Thyroid gland (tissue), 4 donors: ENCODE data around the gene GP5. TPM values are rescaled to one million over a fixed set of nuclear protein-coding genes. Genes with fewer than 3 reads are reported as not detected.
A peak's percentile ranks its signal among the peaks of the same experiment; 100 is the strongest.

Experiments used
- DNase-seq, 2 donors: peaks; one replicate each; pipeline ENCODE4 v3.0.0-alpha.2; 2019
- H3K27ac ChIP-seq, 3 donors: fragments of 200-600 bp; sonication (generic); 1 replicate in 2 of 3; 2 replicates in 1 of 3; pipeline ENCODE4 v1.5.1; 2016 to 2019; ENCODE audit warnings: mild to moderate bottlenecking in 1 of 3, moderate library complexity in 1 of 3
- H3K27me3 ChIP-seq: fragments of 200-600 bp; sonication (generic); one replicate; pipeline ENCODE4 v1.5.1; 2019
- H3K36me3 ChIP-seq, 2 donors: fragments of 200-600 bp; sonication (generic); one replicate each; pipeline ENCODE4 v1.5.1; 2016 to 2019
- H3K4me1 ChIP-seq, 2 donors: fragments of 200-600 bp; sonication (generic); one replicate each; pipeline ENCODE4 v1.5.1; 2017 to 2019
- H3K4me3 ChIP-seq, 3 donors: fragments of 200-600 bp; sonication (generic); replicated peaks in 1 of 3; 1 replicate in 2 of 3; 2 replicates in 1 of 3; pipeline ENCODE4 v1.5.1; 2016; ENCODE audit warnings: mild to moderate bottlenecking in 1 of 3
- H3K9me3 ChIP-seq: fragments of 200-600 bp; sonication (generic); one replicate; pipeline ENCODE4 v1.5.1; 2017
- POLR2A ChIP-seq, 2 donors: fragments of 450-650 bp; IDR thresholded peaks; one replicate each; pipeline ENCODE4 v1.6.1; 2017; ENCODE audit warnings: antibody characterized with exemption in 2 of 2, mild to moderate bottlenecking in 2 of 2, moderate library complexity in 1 of 2
- WGBS, 2 donors: methylation state at CpG; one replicate each; pipeline ENCODE4 v1.1.5; 2017; 5-methylcytosine and 5-hydroxymethylcytosine counted together
- intact Hi-C: fragments of 100-400 bp; cut with DNase I; formaldehyde crosslinking; loops from one replicate; pipeline ENCODE4 v1.15.1; 2023
- total RNA-seq, 4 donors: library from RNA; depleted of rRNA; stranded (reverse); fragments of >200 nt; gene quantifications; one replicate each; pipeline ENCODE4 v1.2.3, GENCODE V29; 2016
- TF ChIP-seq, protein P1 (sequence below), 6 experiments: fragments of 200-600 bp in 3 of 6; fragments of 450-650 bp in 3 of 6; sonication (generic) in 3 of 6; IDR thresholded peaks; one replicate each; pipeline ENCODE4 v1.5.1; 2016 to 2019; ENCODE audit warnings: antibody characterized with exemption in 6 of 6, mild to moderate bottlenecking in 2 of 6, inconsistent platforms in 1 of 6, moderate library complexity in 1 of 6

Gene GP5
- total RNA-seq, 4 donors from 2014 or later, result 0.39 to 1.2 (median 0.74) TPM

DNA sequence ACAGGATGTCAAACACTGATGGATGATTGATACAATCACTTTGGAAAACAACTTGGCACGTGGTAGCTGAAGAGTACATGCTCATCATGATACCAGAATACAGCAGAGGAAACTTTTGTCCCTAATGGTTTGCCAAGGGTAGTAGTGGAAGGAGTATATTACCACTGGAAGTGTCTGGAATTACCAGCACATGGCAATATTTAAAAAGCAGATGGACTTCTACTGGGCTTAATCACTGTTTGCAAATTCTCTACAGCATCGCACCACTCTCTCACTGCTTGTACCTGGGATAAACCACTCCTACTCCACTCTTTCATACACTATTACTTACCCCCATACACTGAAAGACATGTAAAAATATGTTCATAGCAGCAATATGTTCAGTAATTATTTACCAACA, 19.6 kb upstream of the GP5 start:
- H3K27me3 ChIP-seq, result no peaks in the 10 kb centered on the region
- peaks cover 7 to 12% of the 10 kb centered on the region in 2 donors for H3K4me1 ChIP-seq
- 92 to 95% methylated on average over 2 of the region's 2 CpGs for WGBS, 2 donors
- intact Hi-C loops, result no loop called here
- H3K27ac ChIP-seq, result no peak overlapping the region
- TF ChIP-seq POLR2A (IDR thresholded peaks at IDR 0.05), result no peak
- TF ChIP-seq, protein P1, sequence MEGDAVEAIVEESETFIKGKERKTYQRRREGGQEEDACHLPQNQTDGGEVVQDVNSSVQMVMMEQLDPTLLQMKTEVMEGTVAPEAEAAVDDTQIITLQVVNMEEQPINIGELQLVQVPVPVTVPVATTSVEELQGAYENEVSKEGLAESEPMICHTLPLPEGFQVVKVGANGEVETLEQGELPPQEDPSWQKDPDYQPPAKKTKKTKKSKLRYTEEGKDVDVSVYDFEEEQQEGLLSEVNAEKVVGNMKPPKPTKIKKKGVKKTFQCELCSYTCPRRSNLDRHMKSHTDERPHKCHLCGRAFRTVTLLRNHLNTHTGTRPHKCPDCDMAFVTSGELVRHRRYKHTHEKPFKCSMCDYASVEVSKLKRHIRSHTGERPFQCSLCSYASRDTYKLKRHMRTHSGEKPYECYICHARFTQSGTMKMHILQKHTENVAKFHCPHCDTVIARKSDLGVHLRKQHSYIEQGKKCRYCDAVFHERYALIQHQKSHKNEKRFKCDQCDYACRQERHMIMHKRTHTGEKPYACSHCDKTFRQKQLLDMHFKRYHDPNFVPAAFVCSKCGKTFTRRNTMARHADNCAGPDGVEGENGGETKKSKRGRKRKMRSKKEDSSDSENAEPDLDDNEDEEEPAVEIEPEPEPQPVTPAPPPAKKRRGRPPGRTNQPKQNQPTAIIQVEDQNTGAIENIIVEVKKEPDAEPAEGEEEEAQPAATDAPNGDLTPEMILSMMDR (IDR thresholded peaks at IDR 0.05), result no peak
- no peaks in the 10 kb centered on the region for H3K9me3 ChIP-seq
- no peak for DNase-seq
- H3K36me3 ChIP-seq, result peaks cover 4 to 6% of the 10 kb centered on the region in 2 donors
- H3K4me3 ChIP-seq, result no peak overlapping the region

DNA sequence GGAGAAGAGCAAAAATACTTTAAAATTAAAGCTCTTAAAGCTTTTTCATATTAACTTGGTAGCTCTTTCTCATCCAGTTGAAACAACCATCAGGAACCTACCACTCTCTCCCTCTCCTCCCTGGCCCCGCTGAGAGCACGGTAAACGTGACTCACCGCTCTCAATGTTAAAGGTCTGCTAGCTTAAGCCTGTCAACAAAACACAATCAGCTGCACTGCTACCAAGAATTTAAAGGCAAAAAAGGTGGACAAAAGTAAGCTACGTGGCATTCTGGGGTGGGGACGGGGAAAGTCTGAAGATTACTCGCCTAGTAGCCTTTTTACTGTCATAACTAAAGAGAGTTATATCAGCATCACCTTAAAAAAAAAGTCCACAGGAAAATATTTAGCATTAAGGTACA, 8.4 kb upstream of the GP5 start:
- peak overlapping the region; percentile 10 to 60 (median 47) for H3K27ac ChIP-seq
- DNase-seq, result peak; percentile 50 to 65
- H3K4me1 ChIP-seq, result peaks cover 13 to 40% of the 10 kb centered on the region in 2 donors
- H3K36me3 ChIP-seq, result no peaks in the 10 kb centered on the region
- TF ChIP-seq, protein P1 (IDR thresholded peaks at IDR 0.05), result no peak
- TF ChIP-seq POLR2A (IDR thresholded peaks at IDR 0.05), result no peak
- no peaks in the 10 kb centered on the region for H3K27me3 ChIP-seq
- no peaks in the 10 kb centered on the region for H3K9me3 ChIP-seq
- H3K4me3 ChIP-seq, result no peak overlapping the region
- intact Hi-C loops, result no loop called here
- 80 to 81% methylated on average over 7 of the region's 7 CpGs for WGBS, 2 donors

DNA sequence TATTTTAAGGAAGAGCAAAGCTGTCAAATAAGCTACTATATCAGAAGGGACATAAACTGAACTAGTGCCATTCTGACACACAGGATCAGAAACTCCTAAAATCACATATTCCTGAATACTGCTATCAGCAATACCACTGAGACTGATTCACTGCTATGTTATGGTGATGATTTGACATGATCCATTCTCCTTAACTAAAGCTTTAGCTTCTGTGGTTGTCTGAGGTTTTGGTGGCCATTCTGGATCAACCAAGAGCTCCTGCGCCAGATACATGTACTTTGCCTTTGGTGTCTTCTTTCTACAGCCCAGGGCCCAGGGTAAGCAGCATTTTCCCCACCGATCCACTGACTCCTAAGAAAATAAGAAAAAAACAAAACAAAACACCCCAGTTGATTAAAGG, 6.7 kb upstream of the GP5 start:
- H3K27ac ChIP-seq, result peak overlapping the region; percentile 18 to 66 (median 54)
- DNase-seq, result no peak
- H3K27me3 ChIP-seq, result no peaks in the 10 kb centered on the region
- intact Hi-C loops, result no loop called here
- H3K36me3 ChIP-seq, result no peaks in the 10 kb centered on the region
- WGBS, 2 donors, result 74 to 81% methylated on average over 2 of the region's 2 CpGs
- H3K4me3 ChIP-seq, result no peak overlapping the region
- peaks cover 18 to 36% of the 10 kb centered on the region in 2 donors for H3K4me1 ChIP-seq
- TF ChIP-seq POLR2A (IDR thresholded peaks at IDR 0.05), result no peak
- TF ChIP-seq, protein P1 (IDR thresholded peaks at IDR 0.05), result no peak
- no peaks in the 10 kb centered on the region for H3K9me3 ChIP-seq

DNA sequence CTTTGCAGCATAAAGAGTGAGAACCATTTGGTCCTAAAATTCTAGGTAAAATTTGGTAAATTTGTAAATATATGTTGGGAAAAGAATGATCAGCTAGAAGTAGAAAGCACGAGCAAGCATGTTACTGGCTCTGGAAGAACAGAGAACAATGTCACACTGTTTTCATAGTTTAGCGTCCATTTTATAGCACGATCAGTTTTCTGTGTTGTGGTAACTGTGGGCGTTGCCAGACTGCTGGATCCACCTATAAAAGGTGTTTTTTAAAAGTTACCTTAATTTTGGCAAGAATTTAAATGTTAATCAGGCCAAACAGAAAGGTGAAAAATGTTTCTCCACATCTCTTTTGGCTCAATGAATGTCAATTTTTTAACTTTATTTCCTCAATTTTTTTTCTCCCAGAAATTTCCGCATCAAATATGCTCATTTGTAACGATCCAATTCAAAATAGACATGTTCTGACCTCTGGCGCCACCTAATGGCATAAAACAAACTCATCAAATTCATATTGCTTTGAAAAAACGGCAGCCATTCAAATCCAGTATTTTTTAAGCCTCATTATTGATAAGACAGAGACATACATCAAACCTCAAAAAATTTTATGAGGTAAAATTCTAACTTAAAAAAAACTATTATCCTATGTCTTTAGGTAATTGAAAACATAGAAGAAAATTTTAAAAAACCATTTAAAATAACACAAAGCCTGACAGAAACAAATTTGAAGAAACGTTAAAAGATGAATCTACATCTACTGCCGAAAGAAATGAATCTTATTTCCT, 5.5 kb upstream of the GP5 start:
- Histone ChIP-seq H3K36me3 (no peaks in the 10 kb centered on the region), H3K9me3 (no peaks in the 10 kb centered on the region), H3K27me3 (no peaks in the 10 kb centered on the region), H3K27ac (peak overlapping the region; percentile 16 to 66 (median 54)), H3K4me1 (peaks cover 17 to 27% of the 10 kb centered on the region in 2 donors), H3K4me3 (no peak overlapping the region)
- 34 to 38% methylated on average over 10 of the region's 10 CpGs for WGBS, 2 donors
- DNase-seq, result peak in 1 of 2 donors; percentile 45
- TF ChIP-seq POLR2A (IDR thresholded peaks at IDR 0.05), result no peak
- TF ChIP-seq, protein P1 (IDR thresholded peaks at IDR 0.05), result peak; percentile 29 to 89 (median 59)
- intact Hi-C loops, result no loop called here

DNA sequence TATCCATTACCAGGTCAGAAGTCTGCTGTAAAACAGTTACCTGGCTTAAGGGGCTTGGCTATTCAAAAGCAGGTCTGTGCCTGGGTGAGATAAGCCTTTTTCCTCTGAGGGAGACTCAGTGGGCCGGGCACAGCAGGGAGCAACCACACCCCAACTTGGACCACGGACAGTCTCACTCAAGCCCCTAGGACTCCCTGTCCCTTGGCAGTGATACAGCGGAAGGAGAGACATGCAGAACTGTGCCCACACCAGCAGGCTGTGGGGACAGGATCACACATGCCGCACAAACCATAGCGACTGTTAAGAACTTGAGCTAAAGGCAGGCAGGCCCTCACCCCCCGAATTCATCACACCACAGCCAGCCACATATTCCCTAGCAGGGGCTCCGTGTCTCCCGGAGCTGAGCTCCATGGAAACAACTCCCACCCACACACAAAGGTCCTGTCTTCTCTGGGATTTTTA, 2.8 kb upstream of the GP5 start:
- H3K27me3 ChIP-seq, result no peaks in the 10 kb centered on the region
- TF ChIP-seq, protein P1 (IDR thresholded peaks at IDR 0.05), result no peak
- TF ChIP-seq POLR2A (IDR thresholded peaks at IDR 0.05), result no peak
- no peak for DNase-seq
- peak overlapping the region; percentile 40 to 54 (median 47) for H3K27ac ChIP-seq
- peaks cover 14 to 26% of the 10 kb centered on the region in 2 donors for H3K4me1 ChIP-seq
- no peaks in the 10 kb centered on the region for H3K9me3 ChIP-seq
- no peak overlapping the region for H3K4me3 ChIP-seq
- intact Hi-C loops, result no loop called here
- no peaks in the 10 kb centered on the region for H3K36me3 ChIP-seq
- WGBS, 2 donors, result 71 to 83% methylated on average over 7 to 8 of the region's 8 CpGs
